ENCODE measurements around the gene CDH13.

- TF ChIP-seq NFXL1 (IDR thresholded peaks at IDR 0.05; ENCODE audit: borderline replicate concordance): no peak
- no peak for TF ChIP-seq RAD21 (IDR thresholded peaks at IDR 0.05; ENCODE audit: insufficient read depth, low read depth, low read length)
- TF ChIP-seq POLR2A (IDR thresholded peaks at IDR 0.05; ENCODE audit: low read depth, low read length): no peak
- no peak for TF ChIP-seq JUND (IDR thresholded peaks at IDR 0.05; ENCODE audit: low read depth, low read length)
- no peak for TF ChIP-seq NR2C2 (IDR thresholded peaks at IDR 0.05; ENCODE audit: borderline replicate concordance, control insufficient read depth, insufficient read length, low read depth)
- TF ChIP-seq CTCF (IDR thresholded peaks at IDR 0.05 in 2 of 3, conservative IDR thresholded peaks at IDR 0.05 in 1 of 3; ENCODE audit: control insufficient read depth in 2 of 3, extremely low read depth in 1 of 3, insufficient read depth in 1 of 3, low read depth in 3 of 3, low read length in 3 of 3): no peak
- TF ChIP-seq, protein P1, sequence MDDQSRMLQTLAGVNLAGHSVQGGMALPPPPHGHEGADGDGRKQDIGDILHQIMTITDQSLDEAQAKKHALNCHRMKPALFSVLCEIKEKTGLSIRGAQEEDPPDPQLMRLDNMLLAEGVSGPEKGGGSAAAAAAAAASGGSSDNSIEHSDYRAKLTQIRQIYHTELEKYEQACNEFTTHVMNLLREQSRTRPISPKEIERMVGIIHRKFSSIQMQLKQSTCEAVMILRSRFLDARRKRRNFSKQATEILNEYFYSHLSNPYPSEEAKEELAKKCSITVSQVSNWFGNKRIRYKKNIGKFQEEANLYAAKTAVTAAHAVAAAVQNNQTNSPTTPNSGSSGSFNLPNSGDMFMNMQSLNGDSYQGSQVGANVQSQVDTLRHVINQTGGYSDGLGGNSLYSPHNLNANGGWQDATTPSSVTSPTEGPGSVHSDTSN (IDR thresholded peaks at IDR 0.05; ENCODE audit: insufficient replicate concordance, low read depth, low read length): no peak
- TF ChIP-seq SRF (IDR thresholded peaks at IDR 0.05; ENCODE audit: low read depth in 2 of 2, low read length in 2 of 2): no peak
- no peak for TF ChIP-seq ZNF274 (IDR thresholded peaks at IDR 0.05; ENCODE audit: insufficient read depth, insufficient read length)
- no peak for TF ChIP-seq BCLAF1 (IDR thresholded peaks at IDR 0.05)
- no peak for TF ChIP-seq PAX5 (IDR thresholded peaks at IDR 0.05; ENCODE audit: borderline replicate concordance, low read depth, low read length)
- no peak for TF ChIP-seq REST (IDR thresholded peaks at IDR 0.05; ENCODE audit: low read depth, low read length)
- no peak for TF ChIP-seq SREBF2 (IDR thresholded peaks at IDR 0.05; ENCODE audit: low read length)
- TF ChIP-seq USF2 (IDR thresholded peaks at IDR 0.05; ENCODE audit: borderline replicate concordance, low read depth, low read length): no peak
Observed at GRCh38 chr16:83270061-83270460, 643.3 kb downstream of the CDH13 start.
